B cell (primary cell): Measurements from ENCODE around the gene FER. TPM values are rescaled to one million over a fixed set of nuclear protein-coding genes. Genes with fewer than 3 reads are reported as not detected.

Experiments
- ATAC-seq: fragments of 200-7000 bp; cut with Tn5 transposase; one replicate; pipeline ENCODE4 v1.10.0; 2021; ENCODE audit warnings: low read depth, mild to moderate bottlenecking, moderate number of reproducible peaks, moderate library complexity
- CTCF ChIA-PET: fragments of 350-600 bp; sonication (Branson Sonifier 250); formaldehyde crosslinking; loops from one replicate; lab custom pipeline; 2021; ENCODE audit warnings: antibody characterized with exemption, inconsistent platforms; lab: Charles Lee
- POLR2A ChIA-PET: fragments of 350-600 bp; sonication (Branson Sonifier 250); formaldehyde crosslinking; loops from one replicate; lab custom pipeline; 2021; ENCODE audit warnings: antibody characterized with exemption; lab: Charles Lee
- DNase-seq: peaks from one replicate; pipeline ENCODE4 v3.0.0; 2013
- H2AFZ ChIP-seq: 2 replicates; pipeline ENCODE4 v1.6.1; 2012; ENCODE audit warnings: mild to moderate bottlenecking, low read depth, low read length; ENCODE audit not compliant: insufficient read depth, poor library complexity, severe bottlenecking
- H3K27ac ChIP-seq, 2 donors: 1 replicate in 1 of 2; 2 replicates in 1 of 2; pipeline ENCODE4 v1.5.1; 2012 to 2013; ENCODE audit warnings: low read length in 2 of 2, mild to moderate bottlenecking in 2 of 2, moderate library complexity in 1 of 2
- H3K27me3 ChIP-seq, 4 experiments: fragments of 200-600 bp in 1 of 4; sonication (generic) in 1 of 4; replicated peaks in 1 of 4; 1 replicate in 2 of 4; 2 replicates in 2 of 4; pipeline versions ENCODE4 v1.6.1 to v1.7.0; 2013 to 2016; ENCODE audit warnings: low read length in 3 of 4, mild to moderate bottlenecking in 2 of 4, mixed read lengths in 1 of 4, moderate library complexity in 1 of 4; ENCODE audit not compliant: insufficient read depth in 4 of 4, control insufficient read depth in 3 of 4; ENCODE audit errors: control extremely low read depth in 1 of 4
- H3K36me3 ChIP-seq, 2 experiments: replicated peaks in 1 of 2; 1 replicate in 1 of 2; 2 replicates in 1 of 2; pipeline versions ENCODE4 v1.6.1 to v1.7.1; 2013; ENCODE audit warnings: low read length in 1 of 2; ENCODE audit not compliant: insufficient read depth in 2 of 2, control insufficient read depth in 1 of 2; ENCODE audit errors: control extremely low read depth in 1 of 2, extremely low read depth in 1 of 2
- H3K4me1 ChIP-seq, 2 donors: fragments of 200-600 bp in 1 of 2; sonication (generic) in 1 of 2; 1 replicate in 1 of 2; 2 replicates in 1 of 2; pipeline versions ENCODE4 v1.5.1 to v1.6.1; 2013 to 2017; ENCODE audit warnings: low read length in 2 of 2; ENCODE audit not compliant: control insufficient read depth in 2 of 2, insufficient read depth in 2 of 2
- H3K4me2 ChIP-seq: replicated peaks from 2 replicates; pipeline ENCODE3; 2012; ENCODE audit warnings: mild to moderate bottlenecking, low read depth, low read length; ENCODE audit not compliant: poor library complexity, severe bottlenecking
- H3K4me3 ChIP-seq, 5 experiments: fragments of 200-600 bp in 1 of 5; sonication (generic) in 1 of 5; 1 replicate in 3 of 5; 2 replicates in 2 of 5; pipeline versions ENCODE4 v1.5.1 to v1.7.0; 2011 to 2016; ENCODE audit warnings: low read length in 4 of 5, mild to moderate bottlenecking in 4 of 5, low read depth in 2 of 5, control low read depth in 1 of 5, moderate library complexity in 1 of 5; ENCODE audit not compliant: insufficient read depth in 1 of 5; ENCODE audit errors: control extremely low read depth in 1 of 5, extremely low read depth in 1 of 5
- H3K79me2 ChIP-seq: fragments of 200-600 bp; sonication (generic); one replicate; pipeline ENCODE4 v1.6.0; 2016; ENCODE audit warnings: low read length; ENCODE audit not compliant: control insufficient read depth, insufficient read depth
- H3K9ac ChIP-seq: fragments of 200-600 bp; sonication (generic); 2 replicates; pipeline ENCODE4 v1.6.1; 2017; ENCODE audit warnings: mild to moderate bottlenecking, low read length, moderate library complexity
- H3K9me3 ChIP-seq, 3 donors: one replicate each; pipeline versions ENCODE4 v1.6.1 to v1.7.1; 2013; ENCODE audit warnings: low read length in 2 of 3; ENCODE audit not compliant: control insufficient read depth in 2 of 3, insufficient read depth in 1 of 3; ENCODE audit errors: control extremely low read depth in 1 of 3
- H4K20me1 ChIP-seq: 2 replicates; pipeline ENCODE4 v1.6.0; 2012; ENCODE audit warnings: mild to moderate bottlenecking, low read length; ENCODE audit not compliant: insufficient read depth, control insufficient read depth, poor library complexity, severe bottlenecking
- H3K27ac Mint-ChIP-seq: one replicate; pipeline ENCODE4 v1.8.0; 2021; ENCODE audit warnings: mixed read lengths
- H3K27me3 Mint-ChIP-seq: one replicate; pipeline ENCODE4 v1.8.0; 2021; ENCODE audit warnings: mixed read lengths
- H3K4me1 Mint-ChIP-seq: one replicate; pipeline ENCODE4 v1.8.0; 2021; ENCODE audit warnings: mixed read lengths
- H3K4me3 Mint-ChIP-seq: one replicate; pipeline ENCODE4 v1.8.0; 2021; ENCODE audit warnings: mixed read lengths
- H3K9me3 Mint-ChIP-seq: one replicate; pipeline ENCODE4 v1.8.0; 2022; ENCODE audit warnings: mixed read lengths; ENCODE audit not compliant: insufficient read depth
- EZH2 ChIP-seq: IDR thresholded peaks from 2 replicates; pipeline ENCODE4 v1.6.1; 2012; ENCODE audit warnings: borderline replicate concordance, low read depth, mild to moderate bottlenecking, moderate library complexity, low read length; ENCODE audit not compliant: insufficient read depth, poor library complexity, severe bottlenecking
- WGBS: methylation state at CpG from one replicate; pipeline ENCODE4 v1.1.5; 2013; ENCODE audit warnings: missing lambda C conversion rate; ENCODE audit not compliant: insufficient coverage; 5-methylcytosine and 5-hydroxymethylcytosine counted together
- intact Hi-C: fragments of 100-400 bp; cut with micrococcal nuclease; formaldehyde crosslinking; loops from one replicate; pipeline ENCODE4 v1.10.0; 2022
- polyA plus RNA-seq: library from polyadenylated mRNA; depleted of rRNA; stranded (reverse); fragments of >200 nt; gene quantifications from 2 replicates; pipeline ENCODE4 v1.2.3, GENCODE V29; 2012
- total RNA-seq, 2 donors: library from RNA; stranded (reverse); fragments of 120-200 nt in 1 of 2; gene quantifications; 1 replicate in 1 of 2; 2 replicates in 1 of 2; pipeline versions ENCODE4 v1.2.3 to v1.2.4, GENCODE V29; 2013 to 2022
- TF ChIP-seq, protein P1 (sequence below): fragments of 200-600 bp; IDR thresholded peaks from one replicate; pipeline ENCODE4 v1.8.0; 2022; ENCODE audit warnings: antibody characterized with exemption, mild to moderate bottlenecking

FER gene
- total and polyA plus RNA-seq, 2 donors (not counting 1 experiment from before 2014, with no cell fraction given) = 1.3 to 41.3 TPM

DNA sequence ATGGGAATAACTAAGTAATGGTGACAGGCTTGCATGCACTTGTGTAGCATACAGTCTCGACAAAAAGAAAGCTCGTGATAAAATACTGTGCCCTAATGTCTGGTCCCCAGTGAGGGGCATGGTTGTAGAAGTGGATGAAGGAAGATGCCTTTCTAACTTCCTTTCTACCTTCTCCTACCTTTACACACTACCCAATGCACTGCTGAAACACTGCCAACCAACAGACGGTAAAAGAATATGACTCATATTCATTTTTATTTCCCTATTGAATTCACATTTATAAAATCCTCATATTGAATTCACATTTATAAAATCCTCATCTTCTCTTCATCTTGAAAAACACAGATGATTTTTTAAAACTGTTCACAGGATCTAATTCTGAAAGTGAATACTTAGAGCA, 439.1 kb downstream of the FER start:
- TF ChIP-seq EZH2 = no peak
- TF ChIP-seq, protein P1, sequence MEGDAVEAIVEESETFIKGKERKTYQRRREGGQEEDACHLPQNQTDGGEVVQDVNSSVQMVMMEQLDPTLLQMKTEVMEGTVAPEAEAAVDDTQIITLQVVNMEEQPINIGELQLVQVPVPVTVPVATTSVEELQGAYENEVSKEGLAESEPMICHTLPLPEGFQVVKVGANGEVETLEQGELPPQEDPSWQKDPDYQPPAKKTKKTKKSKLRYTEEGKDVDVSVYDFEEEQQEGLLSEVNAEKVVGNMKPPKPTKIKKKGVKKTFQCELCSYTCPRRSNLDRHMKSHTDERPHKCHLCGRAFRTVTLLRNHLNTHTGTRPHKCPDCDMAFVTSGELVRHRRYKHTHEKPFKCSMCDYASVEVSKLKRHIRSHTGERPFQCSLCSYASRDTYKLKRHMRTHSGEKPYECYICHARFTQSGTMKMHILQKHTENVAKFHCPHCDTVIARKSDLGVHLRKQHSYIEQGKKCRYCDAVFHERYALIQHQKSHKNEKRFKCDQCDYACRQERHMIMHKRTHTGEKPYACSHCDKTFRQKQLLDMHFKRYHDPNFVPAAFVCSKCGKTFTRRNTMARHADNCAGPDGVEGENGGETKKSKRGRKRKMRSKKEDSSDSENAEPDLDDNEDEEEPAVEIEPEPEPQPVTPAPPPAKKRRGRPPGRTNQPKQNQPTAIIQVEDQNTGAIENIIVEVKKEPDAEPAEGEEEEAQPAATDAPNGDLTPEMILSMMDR = no peak
- ChIA-PET CTCF (no interaction called here), POLR2A (no interaction called here)
- H3K27me3 ChIP-seq = no peaks in the 10 kb centered on the region
- peaks cover 2% of the 10 kb centered on the region for H3K4me1 Mint-ChIP-seq
- H3K27me3 Mint-ChIP-seq = no peaks in the 10 kb centered on the region
- H3K4me3 Mint-ChIP-seq = no peak overlapping the region
- H3K27ac Mint-ChIP-seq = no peak overlapping the region
- no peaks in the 10 kb centered on the region for H3K9me3 ChIP-seq
- peaks cover 0 to 4% of the 10 kb centered on the region in 2 experiments for H3K36me3 ChIP-seq
- no peak overlapping the region for H3K4me3 ChIP-seq
- H3K79me2 ChIP-seq = no peaks in the 10 kb centered on the region
- H4K20me1 ChIP-seq = no peaks in the 10 kb centered on the region
- no peak overlapping the region for H2AFZ ChIP-seq
- no peak overlapping the region for H3K27ac ChIP-seq
- no peak overlapping the region for H3K4me2 ChIP-seq
- ATAC-seq (no peak), DNase-seq (no peak)
- no peaks in the 10 kb centered on the region for H3K4me1 ChIP-seq
- intact Hi-C loops = no loop called here
- no peak overlapping the region for H3K9ac ChIP-seq
- WGBS = no CpG with 5 or more reads among the region's 3 CpGs
- H3K9me3 Mint-ChIP-seq = no peaks in the 10 kb centered on the region

DNA sequence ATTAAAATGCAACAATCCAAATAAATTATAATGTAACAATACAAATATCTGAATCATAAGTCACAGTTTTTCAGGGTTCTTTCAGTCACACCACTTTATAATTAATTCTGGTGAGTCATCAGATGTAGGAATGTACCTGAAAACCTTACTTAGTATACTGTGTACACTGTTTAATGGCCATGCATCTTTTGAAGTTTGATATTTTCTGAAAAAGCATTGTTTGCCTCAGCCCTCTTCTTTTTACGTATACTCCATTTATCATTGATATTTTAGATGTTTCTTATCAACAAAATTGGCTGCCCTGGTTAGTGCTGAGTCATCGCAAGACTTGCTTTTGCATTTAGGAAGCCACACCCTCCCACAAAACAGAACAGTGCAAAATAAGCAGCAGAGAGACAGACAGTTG, 443.5 kb downstream of the FER start:
- Histone ChIP-seq H2AFZ (no peak overlapping the region), H3K9ac (no peak overlapping the region), H4K20me1 (no peaks in the 10 kb centered on the region), H3K9me3 (no peaks in the 10 kb centered on the region), H3K4me3 (no peak overlapping the region), H3K79me2 (no peaks in the 10 kb centered on the region), H3K27ac (no peak overlapping the region), H3K4me1 (no peaks in the 10 kb centered on the region), H3K36me3 (peaks cover 0 to under 1% of the 10 kb centered on the region in 2 experiments), H3K27me3 (no peaks in the 10 kb centered on the region), H3K4me2 (no peak overlapping the region)
- no CpG with 5 or more reads among the region's 2 CpGs for WGBS
- H3K4me3 Mint-ChIP-seq = no peak overlapping the region
- intact Hi-C loops = no loop called here
- ATAC-seq (no peak), DNase-seq (no peak)
- POLR2A ChIA-PET = no interaction called here
- no peaks in the 10 kb centered on the region for H3K27me3 Mint-ChIP-seq
- CTCF ChIA-PET = no interaction called here
- no peaks in the 10 kb centered on the region for H3K9me3 Mint-ChIP-seq
- H3K27ac Mint-ChIP-seq = no peak overlapping the region
- peaks cover 2% of the 10 kb centered on the region for H3K4me1 Mint-ChIP-seq
- no peak for TF ChIP-seq EZH2
- TF ChIP-seq, protein P1 = no peak
